Right lobe of liver (tissue), 4 donors: ENCODE results near the gene ACOX2.

ENCODE experiments used
- CTCF ChIP-seq, 4 donors: fragments of 200-600 bp in 3 of 4; fragments of 450-650 bp in 1 of 4; IDR thresholded peaks; one replicate each; pipeline versions ENCODE4 v1.5.1 to v1.8.0; 2016 to 2022; ENCODE audit warnings: antibody characterized with exemption in 4 of 4, mild to moderate bottlenecking in 2 of 4
- POLR2A ChIP-seq: fragments of 450-650 bp; IDR thresholded peaks from one replicate; pipeline ENCODE4 v1.6.1; 2017; ENCODE audit warnings: antibody characterized with exemption, mild to moderate bottlenecking
- donor health status: DM: no; HTN: no; CAD: no.
- donor health status: DM: no; HTN: no; CAD: no.
- donor health status: DM: no; HTN: yes; CAD: no.

- TF ChIP-seq CTCF (IDR thresholded peaks at IDR 0.05) = no peak
- no peak for TF ChIP-seq POLR2A
Measured at GRCh38 chr3:58564456-58565160, 27.6 kb upstream of the ACOX2 start.
